Left renal cortex interstitium (tissue), 4 donors: ENCODE measurements around the gene MVB12B. TPM values are rescaled to one million over a fixed set of nuclear protein-coding genes. Genes with fewer than 3 reads are reported as not detected.

Experiments used
- DNase-seq, 4 donors: peaks; one replicate each; pipeline ENCODE4 v3.0.0-alpha.2; 2013; ENCODE audit warnings: low read depth in 4 of 4, low spot score in 2 of 4, missing footprints in 1 of 4
- polyA plus RNA-seq, 4 donors: library from polyadenylated mRNA; unstranded; fragments of 120-200 nt; gene quantifications; one replicate each; pipeline ENCODE4 v1.2.1, GENCODE V29; 2013; ENCODE audit not compliant: insufficient read length in 4 of 4

Gene MVB12B
- polyA plus RNA-seq, 4 donors: 15.1 to 20.0 (median 19.3) TPM

DNA sequence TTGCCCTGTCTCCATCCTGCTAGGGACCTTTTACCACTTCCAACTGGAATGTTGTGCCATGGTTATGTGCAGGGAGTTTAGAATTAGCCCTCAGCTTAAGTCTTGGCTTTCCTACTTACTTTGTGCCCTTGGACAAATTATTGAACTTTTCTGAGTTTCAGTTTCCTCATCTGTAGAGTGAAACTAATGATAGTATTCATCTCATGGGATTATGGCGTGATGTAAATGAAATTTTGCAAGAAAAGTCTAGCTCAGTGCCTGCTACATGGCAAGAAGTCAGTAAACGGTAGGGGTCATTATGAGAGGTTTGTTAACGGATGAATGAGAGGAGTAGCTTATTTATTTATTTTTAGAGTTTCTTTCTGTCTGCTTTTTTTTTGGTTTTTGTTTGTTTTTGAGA, 1.8 kb downstream of the MVB12B start:
- DNase-seq: no peak

DNA sequence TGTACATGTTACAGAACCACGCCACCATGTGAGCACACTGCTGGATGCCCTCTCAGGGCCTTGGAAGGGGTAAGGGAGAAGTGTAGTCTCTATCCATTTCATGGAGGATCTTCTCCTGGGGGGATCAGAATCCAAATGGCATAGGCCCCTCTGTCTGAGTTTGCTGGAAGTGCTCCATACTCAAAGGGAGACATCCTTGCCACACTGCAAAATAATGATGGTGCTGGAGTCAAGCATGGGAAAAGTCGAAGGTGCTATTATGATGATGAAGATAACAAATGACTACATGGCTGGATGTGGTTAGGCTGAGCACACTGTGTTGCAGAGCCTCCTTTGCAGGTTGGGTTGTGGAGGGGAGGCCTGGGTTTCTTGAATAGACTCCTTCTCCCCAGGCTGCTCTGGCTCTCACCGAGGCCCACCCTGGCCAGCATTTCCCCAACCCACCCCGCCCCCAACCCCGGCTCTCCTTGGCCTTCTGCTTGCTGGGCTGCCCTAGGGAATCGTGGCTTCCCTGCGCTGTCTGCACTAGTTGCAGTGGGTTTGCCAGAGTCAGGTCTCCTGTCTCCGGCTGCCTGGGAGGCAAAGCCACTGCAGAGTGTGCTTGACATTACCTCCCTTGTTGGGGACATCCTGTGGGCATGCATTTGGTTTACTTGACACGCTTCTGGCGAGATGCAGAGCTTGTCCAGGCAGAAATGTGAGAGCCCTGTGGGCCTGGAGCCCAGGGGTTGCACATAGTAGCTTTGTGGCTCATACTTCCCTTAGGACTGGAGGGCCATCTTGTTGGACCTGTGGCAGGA, 3.0 kb downstream of the MVB12B start:
- no peak for DNase-seq

DNA sequence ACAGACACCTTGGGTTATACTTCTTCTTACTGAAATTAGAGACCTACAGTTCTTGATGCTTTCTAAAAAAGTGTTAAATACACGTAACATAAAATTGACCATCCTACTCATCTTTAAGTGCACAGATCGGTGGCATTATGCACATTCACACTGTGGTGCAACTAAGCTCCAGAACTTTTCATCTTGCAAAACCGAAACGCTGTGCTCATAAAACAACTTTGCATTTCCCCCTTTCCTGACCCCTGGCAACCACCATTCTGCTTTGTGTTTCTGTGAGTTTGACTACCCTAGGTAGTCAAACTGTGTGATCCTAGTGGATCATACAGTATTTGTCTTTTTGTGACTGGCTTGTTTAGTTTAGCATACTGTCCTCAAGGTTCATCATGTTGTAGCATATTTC, 3.9 kb downstream of the MVB12B start:
- DNase-seq: no peak

DNA sequence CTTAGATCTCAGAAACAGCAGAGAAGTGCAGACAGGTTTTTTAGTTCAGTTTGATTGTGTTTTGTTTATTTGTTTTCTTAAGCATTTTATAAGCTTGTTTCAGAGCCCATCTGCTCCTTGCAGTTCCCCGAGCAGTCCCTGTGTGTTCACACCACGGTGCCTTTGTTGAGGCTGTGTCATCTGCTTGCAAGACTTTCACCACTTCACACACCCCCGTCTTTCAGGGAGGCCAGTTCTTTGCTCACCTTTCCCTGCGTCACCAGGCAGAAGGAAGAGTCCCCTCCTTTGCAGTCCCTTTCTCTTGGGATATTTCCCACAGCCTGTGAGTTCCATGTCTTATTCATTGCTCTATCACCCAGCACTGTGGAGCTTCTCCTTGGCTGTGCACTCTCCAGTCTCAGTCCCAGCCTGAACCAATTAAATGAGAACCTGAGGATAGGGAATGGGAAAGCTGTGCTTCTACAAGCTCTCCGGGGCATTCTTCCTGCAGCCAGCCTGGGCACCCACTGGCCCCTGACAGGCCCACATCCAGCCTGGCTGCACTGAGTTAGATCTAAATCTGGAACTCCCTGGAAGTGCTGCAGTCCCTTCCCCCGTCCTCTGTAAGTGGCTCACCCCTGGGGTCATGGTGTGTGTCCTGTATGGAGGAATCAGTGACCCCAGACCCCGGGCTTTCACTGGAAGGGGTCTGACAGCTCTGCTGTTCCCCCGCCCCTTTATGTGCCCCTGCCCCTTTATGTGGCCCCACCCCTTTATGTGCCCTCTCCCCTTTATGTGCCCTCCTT, 5.5 kb downstream of the MVB12B start:
- no peak for DNase-seq

DNA sequence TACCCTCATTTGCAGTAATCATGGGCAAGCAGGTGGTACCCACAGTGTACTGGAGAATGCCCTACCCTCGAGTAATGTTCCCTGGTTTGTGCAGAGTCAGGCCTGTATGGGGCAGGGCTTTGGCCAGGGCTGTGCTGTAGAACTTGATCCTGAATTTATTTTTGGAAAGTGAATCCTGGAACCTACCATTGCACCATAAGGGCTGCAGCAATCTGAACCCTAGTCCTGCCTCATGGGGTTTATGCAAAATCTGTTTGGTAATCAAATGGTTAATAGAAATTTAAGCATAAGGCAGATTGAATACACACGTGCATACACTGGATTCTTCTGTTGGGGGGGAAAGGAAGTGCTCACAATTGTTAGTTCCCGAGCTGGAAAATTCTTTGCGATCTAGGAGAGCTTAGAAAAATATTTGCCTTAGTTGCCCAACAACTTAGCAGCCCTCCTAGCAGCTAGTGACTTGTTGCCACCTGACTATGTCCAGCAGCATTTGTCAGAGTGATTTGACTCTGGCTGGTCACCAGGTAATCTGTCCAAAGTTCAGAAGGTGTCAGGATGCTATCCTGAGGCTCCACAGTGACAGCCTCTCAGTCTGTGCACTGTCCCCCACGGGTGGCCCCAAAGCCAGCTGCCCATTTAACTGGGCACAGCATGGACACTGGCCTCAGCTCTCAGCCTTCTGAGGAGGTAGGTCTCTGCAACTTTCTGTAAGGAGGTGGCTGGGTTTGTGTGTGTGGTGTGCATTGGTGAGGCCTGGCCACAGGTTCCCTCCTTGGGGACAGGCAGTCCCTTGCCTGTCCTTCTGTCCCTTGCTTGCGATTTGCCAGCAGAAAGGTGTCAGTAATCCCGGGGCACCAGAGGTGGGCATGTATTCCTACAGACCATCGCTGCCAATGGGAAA, 8.3 kb downstream of the MVB12B start:
- no peak for DNase-seq

DNA sequence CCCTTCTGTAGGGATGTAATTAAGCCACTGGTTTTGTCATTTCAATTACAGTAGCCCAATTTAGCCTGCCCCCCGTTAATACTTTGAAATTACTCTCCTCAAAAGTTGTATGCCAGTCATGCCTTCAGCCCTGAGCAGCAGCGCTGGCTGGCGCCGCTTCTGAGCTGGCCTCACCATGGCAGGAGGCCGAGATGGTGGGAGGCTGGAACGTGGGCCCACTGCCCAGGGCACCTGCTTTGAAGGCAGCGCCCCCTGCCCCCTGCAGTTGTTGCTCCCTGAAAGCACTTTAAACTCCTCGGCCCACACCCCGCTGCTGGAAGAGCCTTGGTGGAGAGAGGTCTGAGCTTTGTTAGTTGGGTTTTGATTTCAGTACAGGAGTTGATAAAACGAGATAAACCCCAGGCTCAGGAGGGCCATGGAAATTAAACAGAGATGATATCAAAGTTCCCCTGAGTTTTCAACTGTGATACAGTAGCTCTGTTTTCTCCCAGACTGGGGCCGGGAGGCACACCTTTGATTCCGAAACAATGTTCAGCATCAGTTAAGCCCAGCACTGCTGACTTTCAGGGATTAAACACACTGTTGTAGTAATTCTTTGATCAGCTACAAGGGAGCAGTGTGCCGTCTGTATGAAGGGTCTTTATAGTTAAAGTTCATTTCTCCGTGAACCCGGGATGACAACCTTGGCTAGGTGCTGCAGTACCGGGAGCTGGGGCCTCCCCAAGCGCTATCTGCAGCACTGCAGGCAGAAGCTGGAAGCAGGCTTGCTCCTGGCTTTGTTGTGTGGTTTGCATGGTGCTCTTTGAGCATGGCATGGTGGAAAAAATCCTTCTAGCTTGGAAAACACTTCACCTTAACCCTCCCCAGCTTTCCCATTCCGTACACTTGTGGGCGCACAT, 9.5 kb downstream of the MVB12B start:
- DNase-seq: no peak

DNA sequence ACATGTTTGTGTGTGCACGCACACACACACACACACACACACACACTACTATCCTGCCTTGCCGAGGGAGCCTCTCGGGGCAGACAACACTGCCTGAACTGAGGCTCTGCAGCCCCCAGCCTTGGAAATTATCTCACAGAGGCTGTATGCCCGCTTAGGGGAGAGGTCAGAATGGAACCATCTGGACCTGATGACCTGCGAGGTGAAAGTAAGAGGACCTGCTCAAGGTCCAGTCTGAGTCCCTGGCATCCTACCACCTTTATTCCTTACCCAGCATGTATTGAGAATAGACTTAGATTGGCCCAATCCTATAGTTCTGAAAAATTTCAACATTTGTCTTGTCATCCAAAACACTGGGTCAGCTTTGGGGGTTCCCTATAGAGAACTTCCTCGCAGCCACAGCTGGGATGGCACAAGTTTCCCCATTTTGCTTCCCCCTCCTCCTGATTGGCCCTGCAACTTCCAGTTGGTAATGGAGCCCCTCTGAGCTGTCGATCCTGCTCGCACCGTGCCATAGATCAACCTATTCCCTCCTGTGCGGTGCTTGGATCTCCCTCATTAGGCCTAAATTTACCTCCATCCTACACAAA, 10.2 kb downstream of the MVB12B start:
- DNase-seq: no peak

DNA sequence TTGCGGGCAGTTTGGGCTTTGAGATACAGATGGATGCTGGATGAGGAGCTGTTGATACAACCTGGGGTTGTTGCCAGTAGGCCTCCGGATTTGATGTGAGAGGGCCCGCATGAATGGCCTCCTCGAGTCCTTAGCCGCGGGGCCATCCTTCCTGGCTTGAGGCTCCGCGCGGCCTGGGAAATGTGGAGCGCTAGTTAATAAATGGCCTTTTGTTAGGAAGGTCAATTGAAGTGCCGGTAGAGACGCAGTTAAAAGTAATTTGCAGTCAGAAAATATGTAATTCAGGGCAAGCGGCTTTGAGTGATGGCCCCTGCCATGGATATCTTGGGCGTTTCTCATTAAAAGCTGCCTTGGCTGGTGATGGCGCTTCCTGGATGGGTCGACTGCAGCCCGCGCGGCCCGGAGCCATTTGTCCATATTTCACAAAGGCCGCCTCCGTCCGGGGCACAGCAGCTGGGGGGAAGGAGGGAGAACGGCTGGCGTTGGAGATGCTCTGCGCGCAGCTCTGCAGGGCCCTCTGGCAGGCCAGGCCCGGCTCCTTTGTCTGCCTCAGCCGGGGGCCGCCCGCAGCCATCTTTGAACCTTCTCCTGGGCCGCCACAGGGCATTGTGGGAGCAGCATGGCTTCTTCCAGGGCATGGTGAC, 11.2 kb downstream of the MVB12B start:
- no peak for DNase-seq

DNA sequence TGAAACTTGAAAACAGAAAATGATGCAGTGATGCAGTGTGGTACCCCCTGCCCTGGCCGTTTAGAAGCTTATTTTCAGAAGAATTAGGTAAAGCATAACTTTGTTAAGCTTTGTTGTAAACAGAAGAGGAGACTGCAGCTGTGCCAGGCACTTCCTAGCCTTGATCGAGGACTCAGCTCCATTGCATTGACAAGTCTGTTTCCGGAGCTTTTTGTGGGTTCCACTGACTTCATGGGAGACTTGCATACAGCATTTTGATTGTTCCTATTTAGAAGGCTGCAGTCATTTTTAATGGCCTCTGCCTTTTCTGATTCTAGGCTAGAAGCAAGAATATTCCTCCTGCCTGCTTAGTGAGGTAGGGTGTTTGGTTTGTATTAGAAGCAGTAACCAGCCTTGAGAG, 12.3 kb downstream of the MVB12B start:
- no peak for DNase-seq

DNA sequence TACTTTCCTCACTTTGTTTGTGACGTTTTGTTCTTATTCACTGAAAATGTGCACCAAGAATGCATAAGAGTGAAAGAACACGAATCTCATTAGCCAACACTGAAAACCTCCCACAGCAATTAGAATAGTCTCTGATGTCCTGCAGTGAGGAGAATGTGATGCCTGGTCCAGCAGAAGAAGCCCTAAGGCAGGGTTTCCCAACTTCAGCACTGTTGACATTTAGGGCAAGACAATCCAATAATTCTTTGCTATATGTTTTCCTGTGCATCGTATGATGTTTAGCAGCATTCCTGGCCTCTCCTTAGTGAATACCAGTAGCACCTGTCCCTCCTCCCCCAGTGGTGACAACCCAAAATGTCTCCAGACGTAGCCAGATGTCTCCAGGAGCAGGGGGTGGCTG, 14.8 kb downstream of the MVB12B start:
- no peak for DNase-seq

DNA sequence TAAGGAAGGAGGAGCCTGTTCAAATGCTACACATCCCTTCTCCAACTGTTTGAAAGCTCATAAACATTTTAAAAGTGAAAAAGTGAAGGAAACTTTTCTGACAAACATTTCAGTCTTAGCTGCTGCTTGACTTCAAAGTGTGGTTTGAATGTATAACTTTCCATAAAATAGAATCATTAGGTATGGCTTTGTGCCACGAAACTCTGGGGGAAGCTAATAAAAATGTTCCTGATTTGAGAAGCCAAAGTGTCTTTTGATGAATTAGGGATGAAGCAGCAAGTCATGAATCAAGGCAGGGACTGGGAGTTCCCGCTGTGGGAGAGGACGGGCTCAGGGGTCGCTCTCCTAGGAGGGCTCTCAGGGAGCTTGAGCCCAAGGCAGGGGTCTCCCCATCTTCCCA, 15.3 kb downstream of the MVB12B start:
- DNase-seq: peak in 2 of 4 donors; percentile 52 to 62

DNA sequence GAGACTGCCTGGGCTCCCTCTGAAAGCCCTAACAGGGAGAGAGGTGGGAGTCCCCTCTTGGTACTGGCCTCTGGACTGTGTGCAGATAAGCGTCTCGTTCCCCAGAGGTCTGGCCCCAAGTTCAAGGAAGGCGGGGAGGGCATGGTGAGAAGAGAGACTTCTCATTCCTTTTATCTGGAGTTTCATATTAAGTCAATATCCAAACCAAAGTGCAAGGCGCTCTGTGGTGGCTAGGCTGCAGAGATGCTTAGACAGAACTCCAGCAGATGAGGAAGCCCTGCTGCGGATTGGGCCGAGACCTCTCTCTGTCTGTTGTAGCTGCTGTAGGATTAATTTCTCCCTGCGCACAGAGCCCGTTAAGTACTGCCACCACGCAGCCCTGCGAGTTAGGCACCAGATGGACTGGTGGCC, 16.0 kb downstream of the MVB12B start:
- DNase-seq: no peak

DNA sequence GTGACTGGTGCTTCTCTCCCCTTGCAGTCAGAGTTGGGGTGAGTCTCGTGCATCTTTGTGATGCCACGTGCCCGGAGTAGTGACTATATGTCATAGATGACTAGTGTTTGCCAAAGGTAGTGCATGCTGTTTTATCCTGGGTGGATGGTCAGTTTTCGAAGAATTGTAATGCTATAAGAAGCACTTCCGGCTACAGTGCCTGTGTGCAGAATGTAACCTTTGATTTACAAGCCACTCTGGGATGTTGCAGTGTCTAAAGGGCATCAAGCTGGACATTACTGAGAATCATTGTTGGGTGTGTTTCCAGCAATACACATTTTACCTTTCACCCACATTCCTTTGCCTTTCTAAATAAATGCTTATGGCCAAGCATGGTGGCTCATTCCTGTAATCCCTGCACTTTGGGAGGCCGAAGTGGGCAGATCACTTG, 16.7 kb downstream of the MVB12B start:
- DNase-seq: no peak

DNA sequence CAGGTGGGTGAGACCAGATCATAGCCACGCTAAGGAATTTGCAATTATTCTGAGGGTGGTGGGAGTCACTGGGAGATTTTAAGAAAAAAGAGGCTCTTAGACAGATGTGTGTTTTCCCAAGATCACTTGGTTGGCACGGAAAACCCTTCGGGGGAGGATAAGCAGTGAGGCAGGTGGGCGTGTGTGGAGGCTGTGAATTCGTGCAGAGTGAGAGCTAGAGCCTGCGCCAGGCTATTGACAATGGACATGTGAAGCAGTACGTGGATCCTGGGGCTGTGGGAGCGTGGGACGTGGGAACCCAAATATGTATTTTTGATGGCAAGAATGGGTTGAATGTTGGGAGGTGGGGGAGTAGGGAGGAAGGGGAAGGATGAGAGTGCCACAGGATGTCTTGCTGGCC, 19.4 kb downstream of the MVB12B start:
- DNase-seq: no peak

DNA sequence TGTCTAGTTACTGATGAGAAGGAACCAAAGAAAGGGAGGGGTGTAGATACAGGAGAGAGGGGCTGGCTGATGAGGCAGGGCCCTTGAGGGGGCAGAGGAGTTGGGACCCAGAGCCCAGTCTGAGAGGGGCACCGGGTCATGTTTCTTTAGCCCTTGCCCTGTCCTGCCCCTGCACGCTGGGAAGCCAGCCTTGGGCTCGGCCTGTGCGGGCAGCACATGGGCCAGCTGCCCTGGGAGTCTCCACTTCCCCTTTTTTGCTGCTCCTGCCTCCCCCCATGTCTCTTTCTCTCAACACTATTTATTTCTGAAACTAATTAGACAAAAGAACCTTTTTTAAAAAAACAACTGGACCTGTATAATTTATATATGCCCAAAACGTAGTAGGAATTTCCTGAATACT, 20.5 kb downstream of the MVB12B start:
- DNase-seq: no peak

DNA sequence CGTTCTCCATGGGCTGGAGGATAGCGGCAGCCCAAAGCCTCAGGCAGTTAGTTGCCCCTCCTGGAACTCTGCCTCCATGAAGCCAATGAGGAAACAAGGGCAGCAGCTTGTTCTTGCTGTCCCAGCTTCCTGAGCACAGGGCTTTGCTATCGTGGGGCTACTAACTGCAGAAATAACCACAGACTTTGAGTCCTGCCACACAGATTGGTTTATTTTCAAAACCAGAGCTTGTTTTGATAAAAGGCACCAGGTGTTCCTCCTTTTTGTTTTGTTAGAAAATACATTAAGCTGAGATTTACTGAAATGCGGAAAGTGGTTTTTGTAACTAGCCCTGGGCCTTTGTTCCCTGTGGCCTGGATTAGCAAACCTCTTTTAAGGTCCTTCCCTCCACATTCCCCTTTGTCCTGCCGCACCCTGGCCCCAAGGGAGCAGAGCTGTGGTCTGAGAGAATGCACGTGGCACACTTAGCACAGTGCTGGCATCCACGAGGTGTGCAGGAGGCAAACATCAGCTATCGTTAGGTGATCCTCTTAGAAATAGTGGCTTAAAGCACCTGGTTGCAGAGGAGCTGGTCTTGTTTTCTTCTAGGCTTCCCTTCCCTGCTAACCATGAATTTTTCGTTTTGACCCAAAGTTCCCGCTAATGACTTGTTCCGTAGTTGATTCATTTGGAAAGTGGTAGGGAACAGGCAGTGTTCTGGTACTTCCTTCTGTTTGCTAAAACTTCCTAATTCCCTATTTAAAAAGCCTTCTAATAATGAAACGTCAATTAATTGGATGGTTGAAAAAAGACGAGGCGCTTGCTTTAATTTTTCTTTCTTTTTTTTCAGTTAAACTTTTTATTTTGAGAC, 21.5 kb downstream of the MVB12B start:
- DNase-seq: no peak

DNA sequence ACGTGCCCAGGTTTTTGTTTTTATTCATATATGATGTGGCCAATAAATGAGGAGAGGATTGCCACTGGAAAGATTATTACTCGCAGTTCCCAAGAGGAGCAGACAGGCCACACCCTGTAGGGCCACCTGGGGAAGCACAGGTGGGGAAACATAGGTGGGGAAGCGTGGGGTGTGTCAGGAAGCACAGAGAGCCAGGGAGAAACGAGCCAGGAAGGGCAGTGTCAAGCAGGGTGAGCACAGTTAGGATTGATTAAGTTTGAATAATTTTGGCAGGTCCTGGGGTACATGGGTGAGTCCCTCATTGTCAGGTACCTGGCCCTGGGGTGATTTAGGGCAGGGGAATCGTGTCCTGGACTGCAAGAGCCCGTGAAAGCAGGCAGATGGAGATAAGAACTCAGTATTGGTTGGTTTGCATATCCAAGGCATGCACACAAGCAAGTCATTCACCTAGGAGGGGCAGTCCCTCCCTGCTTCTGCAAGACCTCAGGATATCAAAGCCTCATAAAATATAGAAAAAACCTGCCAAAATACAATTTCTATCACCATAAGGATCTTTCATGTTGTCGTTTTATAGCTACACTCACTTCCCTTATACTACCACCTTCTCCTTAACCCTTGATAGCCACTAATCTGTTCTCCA, 22.4 kb downstream of the MVB12B start:
- no peak for DNase-seq
